ENCODE data around the gene STRIP2. TPM values are rescaled to one million over a fixed set of nuclear protein-coding genes. Genes with fewer than 3 reads are reported as not detected.
"Not testable (repeated sequence)": the region's sequence is repeated elsewhere in the genome, so short reads cannot be mapped to it uniquely, and the experiment has no call there.

The STRIP2 gene
- total RNA-seq, 1 donor from 2014 or later = 0.87 TPM

DNA sequence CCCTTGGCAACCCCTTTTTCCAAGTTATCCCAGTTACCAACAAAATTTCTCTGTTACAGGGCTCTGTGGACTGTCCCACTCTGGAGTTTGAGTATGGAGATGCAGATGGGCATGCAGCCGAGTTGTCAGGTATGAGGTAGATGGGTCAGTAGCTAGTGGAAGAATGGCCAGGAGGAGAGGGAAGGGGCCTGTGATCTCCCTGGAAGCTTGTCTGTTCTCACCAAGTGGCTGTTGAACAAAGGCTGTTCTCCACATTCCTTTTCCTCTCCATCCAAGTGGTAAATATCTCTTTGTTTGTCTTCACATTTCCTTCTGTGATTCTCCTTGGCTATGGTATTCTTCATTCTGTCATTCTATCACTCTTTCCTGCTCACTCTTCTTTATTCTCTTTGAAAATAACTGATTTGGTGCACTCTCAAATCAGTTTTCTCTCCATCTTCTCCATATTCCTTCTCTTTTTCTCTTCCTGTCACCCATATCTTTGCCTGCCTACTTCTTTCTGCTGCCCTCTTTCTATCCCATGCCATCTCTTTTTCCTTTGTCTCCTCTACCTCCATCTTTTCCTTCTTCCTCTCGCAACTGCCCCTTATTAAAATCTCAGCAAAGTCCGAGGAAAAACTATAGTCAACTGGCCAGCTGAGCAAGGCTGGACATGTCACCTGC is 5.9 kb downstream of the STRIP2 start:
- H3K27me3 Mint-ChIP-seq (ENCODE audit: low read depth) = peaks cover 4% of the 10 kb centered on the region

DNA sequence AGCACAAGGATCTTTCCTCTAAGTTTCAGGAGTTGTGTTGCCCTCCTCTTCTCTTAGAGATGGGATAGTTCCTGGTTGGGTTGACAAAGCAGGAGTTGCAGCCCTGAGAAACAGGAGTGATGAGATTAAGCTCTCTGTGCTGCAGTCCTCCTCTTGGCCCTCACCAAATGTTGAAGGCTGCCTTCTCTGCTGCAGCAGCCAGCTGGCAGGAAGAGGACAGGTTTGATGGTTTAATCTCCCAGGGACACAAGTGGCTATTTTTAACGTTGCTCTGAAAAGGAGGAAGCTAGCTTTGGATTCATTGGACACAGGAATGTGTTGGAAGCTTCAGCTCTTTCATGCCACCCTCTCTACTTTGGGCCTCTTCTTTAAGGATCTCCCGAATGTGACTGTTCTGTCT is 9.4 kb downstream of the STRIP2 start:
- Mint-ChIP-seq H3K27me3 (ENCODE audit: low read depth) (no peaks in the 10 kb centered on the region), H3K27ac (ENCODE audit: unreplicated experiment) (no peak overlapping the region), H3K4me1 (ENCODE audit: low read depth) (peaks cover 10% of the 10 kb centered on the region), H3K9me3 (ENCODE audit: low read depth) (peaks cover 5% of the 10 kb centered on the region), H3K4me3 (ENCODE audit: unreplicated experiment) (no peak overlapping the region), H3K36me3 (ENCODE audit: low read depth) (peaks cover 4% of the 10 kb centered on the region)
- TF ChIP-seq, protein P1, sequence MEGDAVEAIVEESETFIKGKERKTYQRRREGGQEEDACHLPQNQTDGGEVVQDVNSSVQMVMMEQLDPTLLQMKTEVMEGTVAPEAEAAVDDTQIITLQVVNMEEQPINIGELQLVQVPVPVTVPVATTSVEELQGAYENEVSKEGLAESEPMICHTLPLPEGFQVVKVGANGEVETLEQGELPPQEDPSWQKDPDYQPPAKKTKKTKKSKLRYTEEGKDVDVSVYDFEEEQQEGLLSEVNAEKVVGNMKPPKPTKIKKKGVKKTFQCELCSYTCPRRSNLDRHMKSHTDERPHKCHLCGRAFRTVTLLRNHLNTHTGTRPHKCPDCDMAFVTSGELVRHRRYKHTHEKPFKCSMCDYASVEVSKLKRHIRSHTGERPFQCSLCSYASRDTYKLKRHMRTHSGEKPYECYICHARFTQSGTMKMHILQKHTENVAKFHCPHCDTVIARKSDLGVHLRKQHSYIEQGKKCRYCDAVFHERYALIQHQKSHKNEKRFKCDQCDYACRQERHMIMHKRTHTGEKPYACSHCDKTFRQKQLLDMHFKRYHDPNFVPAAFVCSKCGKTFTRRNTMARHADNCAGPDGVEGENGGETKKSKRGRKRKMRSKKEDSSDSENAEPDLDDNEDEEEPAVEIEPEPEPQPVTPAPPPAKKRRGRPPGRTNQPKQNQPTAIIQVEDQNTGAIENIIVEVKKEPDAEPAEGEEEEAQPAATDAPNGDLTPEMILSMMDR (IDR thresholded peaks at IDR 0.05) = no peak
- no peak for DNase-seq (ENCODE audit: low spot score)

More for the DNA sequence above, 5.9 kb downstream of the STRIP2 start:
- Mint-ChIP-seq H3K4me1 (ENCODE audit: low read depth) (peaks cover 14% of the 10 kb centered on the region), H3K9me3 (ENCODE audit: low read depth) (no peaks in the 10 kb centered on the region), H3K4me3 (ENCODE audit: unreplicated experiment) (no peak overlapping the region), H3K36me3 (ENCODE audit: low read depth) (no peaks in the 10 kb centered on the region), H3K27ac (ENCODE audit: unreplicated experiment) (no peak overlapping the region)
- DNase-seq (ENCODE audit: low spot score) = no peak
- TF ChIP-seq, protein P1 (IDR thresholded peaks at IDR 0.05) = no peak

DNA sequence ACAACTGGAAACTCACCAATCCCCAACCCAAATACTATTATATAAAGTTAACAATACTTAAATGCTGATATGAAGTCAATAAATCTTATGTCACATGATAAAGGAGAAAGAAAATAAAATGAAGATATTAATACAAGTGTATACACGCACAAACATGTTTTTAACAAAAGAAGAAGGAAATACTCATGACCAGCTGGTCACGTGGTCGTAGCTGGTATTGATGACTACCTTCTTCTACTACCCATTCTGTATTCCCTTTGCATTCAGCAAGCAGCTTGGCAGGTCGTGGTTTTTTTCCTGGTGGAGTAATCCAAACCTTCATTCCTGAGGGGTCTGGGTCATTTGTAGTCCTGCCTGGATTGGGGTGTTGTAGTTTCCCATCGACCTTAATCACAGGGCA is 10.5 kb downstream of the STRIP2 start:
- not testable (repeated sequence) for DNase-seq (ENCODE audit: low spot score); H3K4me3 Mint-ChIP-seq (ENCODE audit: unreplicated experiment); H3K27ac Mint-ChIP-seq (ENCODE audit: unreplicated experiment); H3K4me1 Mint-ChIP-seq (ENCODE audit: low read depth); H3K27me3 Mint-ChIP-seq (ENCODE audit: low read depth)
- Mint-ChIP-seq H3K36me3 (ENCODE audit: low read depth) (peaks cover 12% of the 10 kb centered on the region), H3K9me3 (ENCODE audit: low read depth) (peaks cover 16% of the 10 kb centered on the region)

DNA sequence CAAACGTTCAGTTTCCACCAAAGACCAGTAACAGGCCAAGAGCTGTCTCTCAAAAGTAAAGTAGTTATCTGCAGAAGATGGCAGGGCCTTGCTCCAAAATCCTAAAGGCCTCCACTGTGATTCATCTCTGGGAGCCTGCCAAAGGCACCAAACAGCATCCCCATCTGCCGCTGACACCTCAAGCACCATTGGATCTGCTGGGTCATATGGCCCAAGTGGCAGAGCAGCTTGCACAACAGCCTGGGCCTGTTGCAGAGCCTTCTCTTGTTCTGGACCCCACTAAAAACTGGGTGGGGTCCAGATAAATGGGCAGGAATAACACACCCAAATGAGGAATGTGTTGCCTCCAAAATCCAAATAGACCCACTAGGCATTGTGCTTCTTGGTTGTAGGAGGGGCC is 12.7 kb downstream of the STRIP2 start:
- DNase-seq (ENCODE audit: low spot score); H3K27me3 Mint-ChIP-seq (ENCODE audit: low read depth); H3K27ac Mint-ChIP-seq (ENCODE audit: unreplicated experiment); H3K4me1 Mint-ChIP-seq (ENCODE audit: low read depth); H3K4me3 Mint-ChIP-seq (ENCODE audit: unreplicated experiment): not testable (repeated sequence)
- H3K9me3 Mint-ChIP-seq (ENCODE audit: low read depth) = peaks cover 17% of the 10 kb centered on the region
- H3K36me3 Mint-ChIP-seq (ENCODE audit: low read depth) = peaks cover 12% of the 10 kb centered on the region

DNA sequence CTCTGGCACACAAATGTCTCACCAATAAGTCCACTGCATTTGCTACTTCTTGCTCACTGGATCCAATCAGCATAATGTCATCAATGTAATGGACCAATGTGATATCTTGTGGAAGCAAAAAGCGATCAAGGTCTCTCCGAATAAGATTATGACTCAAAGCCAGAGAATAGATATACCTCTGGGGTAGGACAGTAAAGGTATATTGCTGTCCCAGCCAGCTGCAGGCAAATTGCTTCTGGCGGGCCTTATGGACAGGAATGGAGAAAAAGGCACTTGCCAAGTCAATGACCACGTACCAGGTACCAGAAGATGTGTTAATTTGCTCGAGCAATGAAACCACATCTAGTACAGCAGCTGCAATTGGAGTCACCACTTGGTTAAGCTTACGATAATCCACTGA is 13.2 kb downstream of the STRIP2 start:
- DNase-seq (ENCODE audit: low spot score); H3K27ac Mint-ChIP-seq (ENCODE audit: unreplicated experiment); H3K4me1 Mint-ChIP-seq (ENCODE audit: low read depth); H3K27me3 Mint-ChIP-seq (ENCODE audit: low read depth); H3K4me3 Mint-ChIP-seq (ENCODE audit: unreplicated experiment): not testable (repeated sequence)
- Mint-ChIP-seq H3K9me3 (ENCODE audit: low read depth) (peaks cover 17% of the 10 kb centered on the region), H3K36me3 (ENCODE audit: low read depth) (peaks cover 12% of the 10 kb centered on the region)

DNA sequence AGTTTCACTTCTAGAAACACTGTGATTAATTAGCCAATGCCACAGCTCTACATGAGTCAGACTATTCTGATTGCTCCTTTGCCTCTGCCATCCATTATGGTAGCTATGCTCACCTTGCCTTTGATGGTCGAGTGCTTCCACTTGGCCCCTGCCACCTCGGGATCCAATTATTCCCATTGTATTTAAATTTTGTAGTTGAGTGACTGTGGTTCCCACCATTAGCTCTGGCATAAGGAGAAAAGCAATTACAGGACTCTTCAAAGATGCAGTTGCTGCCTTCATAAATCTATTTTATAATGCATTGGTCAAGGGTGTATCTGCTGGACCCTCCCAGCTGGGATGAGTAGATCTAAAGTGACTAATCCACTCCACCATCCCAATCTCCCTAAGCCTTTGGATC is 14.4 kb downstream of the STRIP2 start:
- not testable (repeated sequence) for H3K27me3 Mint-ChIP-seq (ENCODE audit: low read depth); H3K4me1 Mint-ChIP-seq (ENCODE audit: low read depth); H3K4me3 Mint-ChIP-seq (ENCODE audit: unreplicated experiment); DNase-seq (ENCODE audit: low spot score); H3K27ac Mint-ChIP-seq (ENCODE audit: unreplicated experiment)
- peaks cover 12% of the 10 kb centered on the region for H3K36me3 Mint-ChIP-seq (ENCODE audit: low read depth)
- peaks cover 17% of the 10 kb centered on the region for H3K9me3 Mint-ChIP-seq (ENCODE audit: low read depth)

DNA sequence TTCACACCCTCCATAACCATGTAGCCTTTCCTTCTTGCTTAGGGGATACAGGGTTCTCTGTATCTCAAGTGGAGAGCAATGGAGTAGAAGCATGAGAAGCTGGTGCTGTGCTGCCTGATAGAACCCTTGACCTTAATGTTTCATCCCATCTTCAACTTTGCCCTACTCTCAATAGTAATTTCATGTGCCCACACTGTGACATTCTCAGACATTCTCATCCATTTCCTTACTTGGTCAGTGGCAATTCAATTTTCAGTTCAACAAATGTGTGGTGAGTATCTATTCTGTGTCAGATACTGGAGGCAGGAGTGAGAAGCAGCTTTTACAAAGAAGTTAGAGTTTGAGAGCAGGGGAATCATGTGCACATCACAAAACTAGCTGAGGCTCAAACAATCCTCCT is 16.1 kb downstream of the STRIP2 start:
- no peaks in the 10 kb centered on the region for H3K4me1 Mint-ChIP-seq (ENCODE audit: low read depth)
- TF ChIP-seq, protein P1 (IDR thresholded peaks at IDR 0.05) = no peak

More for the DNA sequence above, 16.1 kb downstream of the STRIP2 start:
- peaks cover 17% of the 10 kb centered on the region for H3K9me3 Mint-ChIP-seq (ENCODE audit: low read depth)
- no peak for DNase-seq (ENCODE audit: low spot score)
- no peak overlapping the region for H3K4me3 Mint-ChIP-seq (ENCODE audit: unreplicated experiment)
- H3K27me3 Mint-ChIP-seq (ENCODE audit: low read depth) = no peaks in the 10 kb centered on the region
- peaks cover 12% of the 10 kb centered on the region for H3K36me3 Mint-ChIP-seq (ENCODE audit: low read depth)
- no peak overlapping the region for H3K27ac Mint-ChIP-seq (ENCODE audit: unreplicated experiment)

Data from chondrocyte (in vitro differentiated cells).